ENCODE results near the gene INPP4B. TPM values are rescaled to one million over a fixed set of nuclear protein-coding genes. Genes with fewer than 3 reads are reported as not detected.

Gene INPP4B
- total and polyA plus RNA-seq, 2 of the 4 experiments (the other 2 are of a cell fraction) = 1.8 to 14.0 TPM

DNA sequence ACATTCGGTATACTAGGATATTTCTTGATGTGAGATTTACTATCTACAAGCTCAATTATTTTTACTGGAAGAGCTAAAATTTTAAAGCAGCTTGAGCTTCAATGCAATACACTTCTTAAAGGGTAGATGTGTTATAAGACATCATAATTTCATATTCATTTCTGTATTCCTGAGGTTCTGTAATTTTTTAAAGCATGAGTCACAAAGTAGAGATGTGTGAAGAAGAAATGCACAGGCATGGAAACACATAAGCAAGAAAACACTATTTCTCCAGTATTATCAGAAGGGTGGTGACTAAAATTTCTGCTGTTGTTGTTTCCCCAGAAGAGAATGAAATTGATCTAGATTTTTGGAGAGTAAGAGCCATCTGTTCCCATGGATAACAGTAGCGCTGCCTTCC lies 72.6 kb downstream of the INPP4B start:
- dilution Hi-C loops (cut with HindIII; ENCODE audit: low sequenced_read_pairs, unreplicated experiment) = no loop called here

More for the DNA sequence above, 72.6 kb downstream of the INPP4B start:
- ATAC-seq (ENCODE audit: low read depth) (no peak), DNase-seq (no peak)
- Histone ChIP-seq H3K79me1 (ENCODE audit: low read depth in 1 of 2, low read length in 2 of 2) (no peaks in the 10 kb centered on the region), H2BK5ac (ENCODE audit: low read depth, low read length, poor library complexity, severe bottlenecking) (no peak overlapping the region), H3K18ac (ENCODE audit: low read depth, low read length) (no peak overlapping the region), H3K4me3 (ENCODE audit: insufficient read depth, low read depth, low read length) (no peak overlapping the region), H4K8ac (ENCODE audit: low read depth in 2 of 2, low read length in 2 of 2) (no peak overlapping the region), H3K56ac (ENCODE audit: extremely low read depth, insufficient read depth, low read length) (no peak overlapping the region), H3K9me3 (ENCODE audit: control insufficient read depth, insufficient read depth, low read length) (no peaks in the 10 kb centered on the region), H2BK15ac (ENCODE audit: low read depth, low read length) (no peak overlapping the region), H4K91ac (ENCODE audit: insufficient read depth, low read depth, low read length) (no peak overlapping the region), H2AK5ac (ENCODE audit: low read depth, low read length) (no peak overlapping the region), H3K4me1 (ENCODE audit: control insufficient read depth, insufficient read depth, low read length) (no peaks in the 10 kb centered on the region; the same call in 1 of the 2 replicates), H3K4ac (ENCODE audit: low read depth, low read length) (no peak overlapping the region), H3K27me3 (ENCODE audit: control insufficient read depth, insufficient read depth, low read length) (no peaks in the 10 kb centered on the region), H3K9ac (ENCODE audit: low read depth, low read length) (no peak overlapping the region), H3K23ac (ENCODE audit: low read depth, low read length) (no peak overlapping the region), H3K27ac (ENCODE audit: insufficient read depth, low read length) (no peak overlapping the region), H3K14ac (replicated peaks; ENCODE audit: low read depth, low read length) (no peak overlapping the region), H3K4me2 (ENCODE audit: low read depth, low read length) (no peak overlapping the region), H3K9me1 (ENCODE audit: insufficient read depth, low read length) (no peaks in the 10 kb centered on the region), H2AFZ (replicated peaks; ENCODE audit: low read length, poor library complexity) (no peak overlapping the region), H3K36me3 (ENCODE audit: control insufficient read depth, insufficient read depth, low read length) (no peaks in the 10 kb centered on the region), H2BK120ac (ENCODE audit: low read depth, low read length) (no peak overlapping the region), H2BK20ac (ENCODE audit: low read depth, low read length) (no peak overlapping the region), H2AK9ac (replicated peaks; ENCODE audit: low read depth, low read length, poor library complexity) (no peak overlapping the region), H4K20me1 (ENCODE audit: insufficient read depth, low read length) (no peaks in the 10 kb centered on the region), H4K5ac (ENCODE audit: low read depth, low read length) (no peak overlapping the region)
- intact Hi-C loops (cut with micrococcal nuclease) (loop anchor here (10.0 kb wide), 1 partner anchor 151 kb away; no protein-coding TSS in a partner anchor), in situ Hi-C loops (cut with MboI; ENCODE audit: low sequenced_read_pairs) (no loop called here)
- CTCF ChIA-PET = no interaction called here
- WGBS, 2 experiments (ENCODE audit: extremely low coverage in 2 of 2, insufficient read length in 1 of 2) = no CpG with 5 or more reads among the region's 2 CpGs
- TF ChIP-seq RFX5 (IDR thresholded peaks at IDR 0.05; ENCODE audit: low read depth, low read length) = no peak
- TF ChIP-seq MXI1 (IDR thresholded peaks at IDR 0.05; ENCODE audit: borderline replicate concordance, low read depth, low read length) = no peak
- no peak for TF ChIP-seq FOS (IDR thresholded peaks at IDR 0.05; ENCODE audit: low read depth, low read length)
- TF ChIP-seq CEBPB (IDR thresholded peaks at IDR 0.05; ENCODE audit: low read depth, low read length) = no peak
- TF ChIP-seq MAZ (IDR thresholded peaks at IDR 0.05; ENCODE audit: borderline replicate concordance, low read depth, low read length) = no peak
- TF ChIP-seq CHD1 (IDR thresholded peaks at IDR 0.05; ENCODE audit: low read depth, low read length) = no peak
- TF ChIP-seq BHLHE40 (IDR thresholded peaks at IDR 0.05; ENCODE audit: low read depth, low read length) = no peak
- TF ChIP-seq NFE2L2 (IDR thresholded peaks at IDR 0.05; ENCODE audit: low read depth, low read length) = no peak
- TF ChIP-seq, protein P1, sequence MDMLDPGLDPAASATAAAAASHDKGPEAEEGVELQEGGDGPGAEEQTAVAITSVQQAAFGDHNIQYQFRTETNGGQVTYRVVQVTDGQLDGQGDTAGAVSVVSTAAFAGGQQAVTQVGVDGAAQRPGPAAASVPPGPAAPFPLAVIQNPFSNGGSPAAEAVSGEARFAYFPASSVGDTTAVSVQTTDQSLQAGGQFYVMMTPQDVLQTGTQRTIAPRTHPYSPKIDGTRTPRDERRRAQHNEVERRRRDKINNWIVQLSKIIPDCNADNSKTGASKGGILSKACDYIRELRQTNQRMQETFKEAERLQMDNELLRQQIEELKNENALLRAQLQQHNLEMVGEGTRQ (IDR thresholded peaks at IDR 0.05; ENCODE audit: low read depth, low read length) = no peak
- no peak for TF ChIP-seq POLR2A (IDR thresholded peaks at IDR 0.05; ENCODE audit: low read depth, low read length)
- BruUV-seq (replicated peaks) = no TSS peak
- POLR2A ChIA-PET (ENCODE audit: unreplicated experiment) = no interaction called here
